Omental fat pad (tissue), 4 donors: Measurements from ENCODE around the gene DHRSX. TPM values are rescaled to one million over a fixed set of nuclear protein-coding genes. Genes with fewer than 3 reads are reported as not detected.
"Not testable (repeated sequence)": the region's sequence is repeated elsewhere in the genome, so short reads cannot be mapped to it uniquely, and the experiment has no call there.

Source experiments
- ATAC-seq: fragments of 150-250 bp; one replicate; pipeline ENCODE4 v1.9.1; 2016; ENCODE audit warnings: mild to moderate bottlenecking, moderate library complexity; ENCODE audit not compliant: low FRiP score
- DNase-seq: peaks from one replicate; pipeline ENCODE4 v3.0.0-alpha.2; 2019; ENCODE audit warnings: low spot score
- total RNA-seq, 4 donors: library from RNA; depleted of rRNA; stranded (reverse); fragments of >200 nt; gene quantifications; one replicate each; pipeline ENCODE4 v1.1.0, GENCODE V29; 2016
- TF ChIP-seq, protein P1 (sequence below), 3 donors: fragments of 450-650 bp; IDR thresholded peaks; one replicate each; pipeline ENCODE4 v1.5.1; 2016 to 2017; ENCODE audit warnings: antibody characterized with exemption in 3 of 3, mild to moderate bottlenecking in 3 of 3, moderate library complexity in 2 of 3

The DHRSX gene
- total RNA-seq, 4 donors from 2014 or later = 18.6 to 34.2 (median 21.4) TPM

DNA sequence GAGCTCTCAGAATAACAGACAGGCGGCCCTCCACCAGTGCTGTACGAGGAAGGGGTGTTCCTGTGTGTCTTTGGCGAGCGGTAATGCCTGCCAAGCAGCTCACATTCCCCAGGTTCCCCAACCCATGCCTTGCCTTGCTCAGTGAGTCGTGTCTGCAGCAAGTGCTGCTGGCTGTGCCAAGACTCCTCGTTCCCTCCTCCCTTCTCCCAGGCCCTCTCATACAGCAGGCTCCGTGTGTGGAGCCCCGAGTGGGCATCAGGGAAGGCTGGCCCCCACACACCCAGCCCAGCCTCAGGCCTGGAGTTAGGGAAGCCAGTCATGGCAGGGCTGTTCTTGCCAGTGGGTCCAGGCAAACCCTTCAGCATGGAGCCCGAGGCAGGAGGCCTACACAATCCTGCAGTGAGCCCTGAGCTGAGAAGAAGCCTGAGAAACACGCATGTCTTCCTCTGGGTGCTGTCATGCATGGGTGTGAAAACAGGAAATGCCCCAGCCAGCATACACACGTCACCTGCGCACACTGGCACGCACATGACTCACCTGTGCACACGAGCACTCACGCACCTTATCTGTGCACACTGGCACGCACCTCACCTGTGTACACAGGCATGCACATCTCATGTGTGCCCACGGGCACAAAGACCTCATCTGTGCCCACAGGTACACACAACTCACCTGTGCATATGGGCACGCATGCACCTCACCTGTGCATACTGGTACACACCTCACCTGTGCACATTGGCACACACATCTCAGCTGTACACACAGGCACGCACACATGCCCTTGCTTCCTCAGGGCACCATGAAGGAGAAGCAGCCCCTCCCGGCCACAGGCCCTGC lies 238.7 kb downstream of the DHRSX start:
- TF ChIP-seq, protein P1, sequence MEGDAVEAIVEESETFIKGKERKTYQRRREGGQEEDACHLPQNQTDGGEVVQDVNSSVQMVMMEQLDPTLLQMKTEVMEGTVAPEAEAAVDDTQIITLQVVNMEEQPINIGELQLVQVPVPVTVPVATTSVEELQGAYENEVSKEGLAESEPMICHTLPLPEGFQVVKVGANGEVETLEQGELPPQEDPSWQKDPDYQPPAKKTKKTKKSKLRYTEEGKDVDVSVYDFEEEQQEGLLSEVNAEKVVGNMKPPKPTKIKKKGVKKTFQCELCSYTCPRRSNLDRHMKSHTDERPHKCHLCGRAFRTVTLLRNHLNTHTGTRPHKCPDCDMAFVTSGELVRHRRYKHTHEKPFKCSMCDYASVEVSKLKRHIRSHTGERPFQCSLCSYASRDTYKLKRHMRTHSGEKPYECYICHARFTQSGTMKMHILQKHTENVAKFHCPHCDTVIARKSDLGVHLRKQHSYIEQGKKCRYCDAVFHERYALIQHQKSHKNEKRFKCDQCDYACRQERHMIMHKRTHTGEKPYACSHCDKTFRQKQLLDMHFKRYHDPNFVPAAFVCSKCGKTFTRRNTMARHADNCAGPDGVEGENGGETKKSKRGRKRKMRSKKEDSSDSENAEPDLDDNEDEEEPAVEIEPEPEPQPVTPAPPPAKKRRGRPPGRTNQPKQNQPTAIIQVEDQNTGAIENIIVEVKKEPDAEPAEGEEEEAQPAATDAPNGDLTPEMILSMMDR (IDR thresholded peaks at IDR 0.05) = no peak
- no peak for ATAC-seq
- DNase-seq = no peak

DNA sequence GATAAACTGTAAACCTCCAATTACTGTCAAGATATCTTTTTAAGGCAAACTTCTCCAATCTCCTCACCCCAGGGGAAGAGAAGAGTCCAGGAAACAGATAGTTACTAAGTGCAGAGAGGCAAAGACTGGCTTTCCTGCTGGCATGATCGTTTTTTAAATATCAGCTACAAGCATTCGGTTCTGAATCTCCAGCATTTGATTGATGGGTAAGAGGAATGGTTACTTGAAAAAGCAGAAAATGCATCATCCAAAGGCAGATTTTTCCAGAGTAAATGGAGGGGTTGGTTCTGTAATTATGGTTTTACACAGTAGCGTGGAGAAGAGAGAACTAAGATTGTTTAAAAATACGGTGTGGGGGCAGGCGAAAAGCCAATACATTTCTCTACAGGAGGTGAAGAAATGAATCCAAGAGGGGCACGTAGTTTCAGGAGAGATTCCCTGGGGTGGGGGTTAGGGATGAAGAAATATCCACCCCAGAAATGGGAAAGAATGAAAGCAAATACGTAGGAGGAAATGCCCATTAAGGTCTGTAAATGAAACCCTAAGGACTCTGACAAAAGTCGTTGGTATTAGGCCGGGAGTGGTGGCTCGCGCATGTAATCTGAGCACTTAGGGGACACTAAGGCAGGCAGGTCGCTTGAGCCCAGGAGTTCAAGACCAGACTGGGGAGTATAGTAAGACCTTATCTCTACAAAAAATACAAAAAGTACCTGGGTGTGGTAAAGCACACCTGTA lies 248.3 kb downstream of the DHRSX start:
- no peak for DNase-seq
- TF ChIP-seq, protein P1 (IDR thresholded peaks at IDR 0.05) = no peak
- no peak for ATAC-seq

DNA sequence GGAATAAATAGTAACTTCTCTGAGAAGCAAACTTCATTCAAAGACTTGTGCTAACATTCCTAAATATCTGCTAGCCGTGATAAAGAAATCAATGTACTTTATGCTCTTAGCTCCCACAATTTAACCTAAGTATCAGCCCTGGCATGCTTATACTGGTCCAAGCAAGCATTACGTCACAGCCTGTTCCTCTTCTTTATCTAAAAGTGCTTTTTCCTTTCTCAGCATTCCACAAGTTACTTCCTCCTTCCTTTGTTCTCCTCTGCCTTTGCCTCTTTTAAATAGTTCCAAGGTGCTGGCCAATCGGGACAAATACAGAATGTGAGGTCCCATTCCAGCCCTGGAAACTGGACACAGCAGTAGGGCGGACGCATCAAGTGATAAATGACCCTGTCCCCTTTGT lies 249.6 kb downstream of the DHRSX start:
- TF ChIP-seq, protein P1 (IDR thresholded peaks at IDR 0.05) = no peak
- ATAC-seq (no peak), DNase-seq (no peak)

DNA sequence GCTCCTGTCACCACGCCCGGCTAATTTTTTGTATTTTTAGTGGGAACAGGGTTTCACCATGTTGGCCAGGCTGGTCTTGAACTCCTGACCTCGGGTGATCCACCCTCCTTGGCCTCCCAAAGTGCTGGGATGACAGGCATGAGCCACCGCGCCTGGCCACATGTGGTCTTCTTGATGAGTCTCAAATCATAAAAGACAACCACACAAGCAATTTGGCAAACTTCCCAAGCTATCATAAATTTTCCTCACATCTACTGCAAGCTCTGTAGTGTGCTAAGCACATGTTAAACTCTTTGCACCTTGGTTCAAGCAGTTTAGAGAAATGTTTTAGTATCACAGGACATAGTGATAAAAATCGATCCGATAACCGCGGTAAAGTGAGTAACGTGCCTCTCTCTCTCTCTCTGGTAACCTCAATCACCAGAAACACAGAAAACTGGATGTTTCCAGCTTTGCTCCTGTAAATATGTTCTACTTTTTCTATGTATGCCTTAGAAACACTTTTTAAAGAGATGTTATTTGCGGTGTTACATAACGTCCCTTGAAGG lies 256.8 kb downstream of the DHRSX start:
- ATAC-seq = no peak
- TF ChIP-seq, protein P1 (IDR thresholded peaks at IDR 0.05) = no peak
- DNase-seq = no peak

DNA sequence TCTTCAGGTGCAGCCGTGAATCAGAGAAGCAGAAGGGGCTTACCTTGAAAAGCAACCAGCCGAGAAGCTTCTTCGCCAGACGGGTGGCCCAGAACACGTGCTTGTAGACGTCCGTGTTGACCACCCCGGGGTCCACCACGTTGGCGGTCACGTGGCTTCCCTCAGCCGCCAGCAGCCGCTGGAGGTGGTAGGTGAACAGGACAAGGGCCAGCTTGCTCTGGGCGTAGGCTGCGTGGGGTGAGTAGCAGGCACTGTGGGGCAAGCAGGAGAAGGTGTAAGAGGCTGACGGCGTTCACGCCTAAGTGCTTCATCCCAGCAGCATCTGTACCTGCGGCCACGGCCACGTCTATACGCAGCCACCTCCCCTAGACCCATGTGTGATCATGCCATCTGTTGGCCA lies 257.8 kb downstream of the DHRSX start:
- ATAC-seq (no peak), DNase-seq (no peak)
- TF ChIP-seq, protein P1 (IDR thresholded peaks at IDR 0.05) = no peak

DNA sequence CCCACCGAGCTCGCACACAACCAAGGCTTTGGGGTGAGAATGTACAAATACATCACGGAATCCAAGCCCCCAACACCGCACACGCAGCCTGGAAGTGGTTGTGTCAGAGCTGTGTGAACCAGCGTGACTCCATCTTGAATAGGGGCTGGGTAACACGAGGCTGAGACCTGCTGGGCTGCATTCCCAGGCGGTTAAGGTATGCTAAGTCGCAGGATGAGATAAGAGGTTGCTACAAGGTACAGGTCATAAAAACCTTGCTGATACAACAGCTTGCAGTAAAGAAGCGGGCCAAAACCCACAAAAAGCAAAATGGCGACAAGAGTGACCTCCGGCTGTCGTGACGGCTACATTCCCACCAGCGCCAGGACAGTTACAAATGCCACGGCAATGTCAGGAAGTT lies 258.4 kb downstream of the DHRSX start:
- no peak for DNase-seq

DNA sequence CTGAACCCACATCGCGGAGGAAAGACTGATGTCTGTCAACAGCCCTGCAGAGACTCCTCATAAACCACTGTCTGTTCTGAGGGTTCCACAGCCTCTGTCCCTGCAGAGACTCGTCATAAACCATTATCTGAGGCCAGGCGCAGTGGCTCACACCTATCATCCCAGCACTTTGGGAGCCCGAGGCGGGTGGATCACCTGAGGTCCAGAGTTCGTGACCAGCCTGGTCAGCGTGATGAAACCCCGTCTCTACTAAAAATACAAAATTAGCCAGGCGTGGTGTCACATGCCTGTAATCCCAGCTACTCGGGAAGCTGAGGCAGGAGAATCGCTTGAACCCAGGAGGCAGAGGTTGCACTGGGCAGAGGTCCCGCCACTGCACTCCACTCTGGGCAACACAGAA lies 259.3 kb downstream of the DHRSX start:
- ATAC-seq, DNase-seq: not testable (repeated sequence)

More for the DNA sequence above, 258.4 kb downstream of the DHRSX start:
- TF ChIP-seq, protein P1 (IDR thresholded peaks at IDR 0.05) = no peak
- no peak for ATAC-seq

DNA sequence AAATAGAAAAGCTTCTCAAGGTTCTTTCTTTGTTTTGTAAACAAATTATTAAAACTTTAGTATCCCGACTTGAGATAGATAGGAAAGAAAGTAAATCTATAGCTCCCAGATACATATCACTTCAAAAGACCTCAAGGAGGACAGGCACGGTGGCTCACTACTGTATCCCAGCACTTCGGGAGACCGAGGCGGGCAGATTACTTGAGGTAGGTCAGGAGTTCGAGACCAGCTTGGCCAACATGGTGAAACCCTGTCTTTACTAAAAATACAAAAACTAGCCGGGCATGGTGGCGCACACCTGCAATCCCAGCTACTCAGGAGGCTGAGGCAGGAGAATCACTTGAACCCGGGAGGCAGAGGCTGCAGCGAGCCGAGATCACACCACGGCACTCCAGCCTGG lies 260.0 kb downstream of the DHRSX start:
- DNase-seq, ATAC-seq: not testable (repeated sequence)
